Effector CD8-positive, alpha-beta T cell (primary cell): ENCODE data around the gene CCDC74B.
A peak's percentile ranks its signal among the peaks of the same experiment; 100 is the strongest.
"Not testable (repeated sequence)": the region's sequence is repeated elsewhere in the genome, so short reads cannot be mapped to it uniquely, and the experiment has no call there.

Experiments used
- DNase-seq: peaks from one replicate; lab custom pipeline; 2025; lab: John Stamatoyannopoulos, UW
- total RNA-seq, 4 experiments: gene quantifications; one replicate each; lab custom pipeline; 2026; lab: John Stamatoyannopoulos, UW

The CCDC74B gene
- 0.44 to 6.2 (median 2.0) reads per million in 4 experiments for total RNA-seq

DNA sequence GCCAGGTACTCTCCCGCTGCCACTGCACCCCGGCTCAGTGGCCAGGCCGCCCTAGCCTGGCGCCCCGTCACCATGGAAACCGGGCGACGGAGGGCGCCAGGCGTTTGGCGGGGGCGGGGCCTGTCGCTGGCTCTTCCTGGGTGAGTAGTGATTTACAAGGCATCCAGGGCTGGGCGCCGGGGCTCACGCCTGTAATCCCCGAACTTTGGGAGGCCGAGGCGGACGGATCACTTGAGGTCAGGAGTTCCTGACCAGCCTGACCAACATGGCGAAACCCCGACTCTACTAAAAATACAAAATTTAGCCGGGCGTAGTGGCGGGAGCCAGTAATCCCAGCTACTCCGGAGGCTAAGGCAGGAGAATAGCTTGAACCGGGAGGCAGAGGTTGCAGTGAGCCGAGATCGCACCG lies at the start of gene CCDC74B:
Gene CCDC74B, minus strand, starts transcription at position 107 of the 409 bp plus-strand sequence. CDS start 116 bp downstream, outside the sequence.
- peak; percentile 31 for DNase-seq

DNA sequence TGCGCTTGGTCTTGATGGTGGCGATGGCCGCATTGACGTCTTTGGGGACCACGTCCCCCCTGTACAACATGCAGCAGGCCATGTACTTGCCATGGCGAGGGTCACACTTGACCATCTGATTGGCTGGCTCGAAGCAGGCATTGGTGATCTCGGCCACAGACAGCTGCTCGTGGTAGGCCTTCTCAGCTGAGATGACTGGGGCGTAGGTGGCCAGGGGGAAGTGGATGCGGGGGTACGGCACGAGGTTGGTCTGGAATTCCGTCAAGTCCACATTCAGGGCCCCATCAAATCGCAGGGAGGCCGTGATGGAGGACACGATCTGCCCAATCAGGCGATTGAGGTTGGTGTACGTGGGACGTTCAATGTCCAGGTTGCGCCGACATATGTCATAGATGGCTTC lies 48.9 kb upstream of the CCDC74B start:
- DNase-seq: not testable (repeated sequence)

DNA sequence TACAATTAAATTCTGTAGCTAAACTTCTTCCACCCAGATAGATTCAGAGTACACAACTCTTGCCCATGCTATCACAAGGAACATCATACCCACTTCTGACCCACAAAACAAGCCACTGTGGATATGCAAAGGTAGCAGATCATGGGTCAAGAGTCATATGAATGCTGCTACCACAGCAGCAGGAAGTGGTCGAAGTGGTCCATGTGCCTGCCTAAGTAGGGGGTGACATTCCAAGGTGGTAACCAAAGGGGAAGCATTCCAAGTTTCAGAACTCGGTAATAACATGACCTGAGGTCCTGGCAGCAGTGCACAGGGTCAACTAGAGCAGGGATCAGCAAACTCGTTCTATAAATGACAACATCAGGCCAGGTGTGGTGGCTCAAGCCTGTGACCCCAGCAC lies 47.5 kb upstream of the CCDC74B start:
- not testable (repeated sequence) for DNase-seq

DNA sequence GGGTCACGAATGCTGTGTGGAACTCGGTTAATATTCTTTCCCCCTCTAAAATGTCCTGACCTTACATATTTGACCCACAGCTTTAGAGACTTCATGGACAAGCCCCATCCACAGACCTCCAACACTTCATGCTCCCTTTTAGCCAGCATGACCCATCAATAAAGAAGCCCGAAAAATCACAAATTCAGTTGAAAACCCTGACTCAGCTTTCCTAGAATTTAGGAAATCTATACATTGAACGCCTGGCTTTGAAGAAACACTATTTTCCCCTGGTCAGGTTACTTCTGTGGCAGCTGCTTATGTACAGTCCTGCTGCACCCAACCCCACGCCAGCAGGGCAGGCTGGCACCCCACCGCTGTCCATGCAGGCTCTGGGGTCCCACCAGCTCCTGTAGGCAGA lies 46.4 kb upstream of the CCDC74B start:
- DNase-seq: not testable (repeated sequence)

DNA sequence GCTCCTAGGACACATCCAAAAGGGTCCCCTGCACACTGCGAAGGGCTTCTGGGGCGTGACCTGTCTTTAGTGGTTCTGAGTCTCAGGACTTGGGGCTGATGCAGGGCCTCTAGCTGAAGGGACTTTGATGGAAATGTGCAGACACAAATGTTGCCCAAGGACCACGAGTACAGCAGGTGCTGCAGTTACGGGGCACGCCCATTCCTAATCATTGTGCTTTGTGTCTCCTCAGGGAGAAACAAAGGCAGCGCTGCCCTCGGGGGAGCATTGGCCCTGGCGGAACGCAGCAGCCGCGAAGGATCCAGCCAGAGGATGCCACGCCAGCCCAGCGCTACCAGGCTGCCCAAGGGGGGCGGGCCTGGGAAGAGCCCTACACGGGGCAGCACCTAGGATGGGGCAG lies 45.3 kb upstream of the CCDC74B start:
- DNase-seq: no peak

DNA sequence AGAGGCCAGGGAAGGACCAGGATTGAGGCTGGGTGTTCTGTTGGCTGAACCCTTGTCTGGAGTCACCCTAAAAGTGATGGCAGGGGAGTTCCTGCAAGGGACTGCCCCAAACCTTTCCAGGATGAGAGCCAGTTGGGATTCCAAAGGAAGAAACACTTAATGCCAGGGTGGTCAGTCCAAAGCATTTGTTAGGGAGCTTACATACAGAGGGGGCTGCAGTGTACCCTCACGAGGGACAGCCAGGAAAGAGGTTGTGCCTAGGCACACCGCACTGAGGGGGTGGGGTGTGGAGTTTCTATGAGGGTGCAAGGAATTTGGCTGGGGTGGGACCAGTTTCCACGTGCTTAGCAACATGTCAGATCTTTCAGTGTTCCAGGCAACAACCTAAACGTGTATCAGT lies 44.0 kb upstream of the CCDC74B start:
- not testable (repeated sequence) for DNase-seq

DNA sequence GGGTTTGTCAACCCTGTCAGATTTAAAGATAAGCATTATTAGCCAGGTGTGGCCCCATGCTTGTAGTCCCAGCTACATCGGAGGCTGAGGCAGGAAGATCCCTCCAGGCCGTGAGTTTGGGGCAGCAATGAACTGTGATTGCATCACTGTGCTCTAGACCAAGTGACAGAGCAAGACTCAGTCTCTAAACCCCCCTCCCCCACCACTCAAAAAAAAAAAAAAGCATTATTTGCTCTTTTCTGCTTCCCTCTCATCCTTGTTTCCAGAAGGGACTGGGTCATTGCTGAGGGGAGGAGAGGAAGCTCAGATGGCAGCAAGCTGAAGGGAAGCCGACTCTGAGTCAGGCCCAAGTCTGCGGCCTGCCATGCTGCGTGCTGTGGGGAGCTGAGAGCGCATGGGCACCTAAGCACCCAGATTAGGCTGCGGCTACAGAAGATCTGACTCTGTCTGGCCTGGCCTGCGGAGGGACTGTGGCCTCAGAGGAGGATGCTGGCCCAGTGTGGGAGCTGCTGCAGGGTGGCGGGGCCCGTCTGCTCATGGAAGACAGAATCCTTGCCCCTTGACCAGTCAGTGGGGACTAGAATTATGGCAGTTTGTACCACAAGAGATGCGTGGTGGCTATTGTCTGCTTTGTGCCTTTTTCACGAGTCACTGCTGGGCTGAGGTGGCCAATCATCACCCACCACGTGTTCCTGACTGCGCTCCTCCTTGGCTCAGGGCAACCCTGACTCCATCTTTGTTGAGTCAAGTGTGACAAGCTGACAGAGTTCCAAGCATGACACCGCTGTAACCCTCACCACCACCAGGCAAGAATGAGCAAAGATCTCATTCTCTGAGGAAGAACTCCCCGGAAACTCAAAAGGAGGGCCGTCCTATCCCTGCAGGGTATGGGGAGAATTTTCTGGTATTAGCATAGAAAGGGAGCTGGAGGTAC lies 43.2 kb upstream of the CCDC74B start:
- not testable (repeated sequence) for DNase-seq

DNA sequence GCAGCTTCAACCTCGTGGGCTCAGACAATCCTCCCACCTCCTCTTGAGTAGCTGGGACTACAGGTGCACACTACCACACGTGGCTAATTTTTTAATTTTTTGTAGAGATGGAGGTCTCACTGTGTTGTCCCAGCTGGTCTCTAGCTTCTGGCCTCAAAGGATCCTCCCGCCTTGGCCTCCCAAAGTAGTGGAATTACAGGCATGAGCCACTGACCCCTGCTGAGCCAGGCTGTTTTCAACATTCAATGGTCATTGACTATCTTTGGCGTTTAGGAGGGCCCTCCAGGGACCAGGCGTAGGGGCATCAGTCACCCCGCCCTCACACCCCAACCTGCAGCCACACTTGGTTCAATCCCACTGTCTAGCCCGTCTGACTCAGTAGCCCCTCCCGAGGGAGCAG lies 42.4 kb upstream of the CCDC74B start:
- DNase-seq: no peak

DNA sequence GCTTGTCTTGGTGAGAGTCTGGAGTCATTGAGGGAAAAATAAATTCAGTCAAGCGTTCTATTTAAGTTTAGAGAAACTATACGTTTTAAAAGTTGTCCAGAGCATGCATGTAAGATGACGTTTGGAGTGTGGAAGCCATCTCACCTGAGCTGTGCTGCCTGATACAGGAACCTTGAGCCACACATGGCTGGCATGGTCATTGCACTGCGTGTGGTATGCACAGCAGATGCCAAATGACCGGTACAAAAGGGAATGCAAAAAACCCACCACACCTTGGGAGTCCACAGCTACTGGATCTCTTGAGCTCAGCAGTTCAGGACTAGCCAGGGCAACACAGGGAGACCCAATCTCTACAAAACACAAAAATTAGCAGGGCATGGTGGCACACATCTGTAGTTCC lies 41.5 kb upstream of the CCDC74B start:
- no peak for DNase-seq

DNA sequence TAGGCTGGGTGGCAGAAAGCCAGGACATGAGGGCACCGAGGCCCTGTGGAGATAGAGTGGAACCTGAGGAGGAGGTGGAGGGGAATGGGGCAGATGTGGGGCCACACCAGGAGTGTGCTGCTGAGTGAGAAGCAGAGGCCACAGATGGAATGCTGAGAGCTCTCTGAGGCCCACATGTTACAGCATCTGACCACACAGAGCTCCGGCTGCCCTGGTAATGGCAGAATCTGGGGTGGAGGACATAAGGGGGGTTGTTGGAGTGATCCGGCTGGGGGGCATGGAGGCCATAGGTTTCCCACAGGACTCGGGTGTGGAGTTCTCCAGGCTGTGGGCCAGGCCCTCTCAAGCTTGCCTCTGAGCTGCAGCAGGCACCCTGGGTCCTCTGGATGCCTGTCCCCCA lies 41.0 kb upstream of the CCDC74B start:
- no peak for DNase-seq

DNA sequence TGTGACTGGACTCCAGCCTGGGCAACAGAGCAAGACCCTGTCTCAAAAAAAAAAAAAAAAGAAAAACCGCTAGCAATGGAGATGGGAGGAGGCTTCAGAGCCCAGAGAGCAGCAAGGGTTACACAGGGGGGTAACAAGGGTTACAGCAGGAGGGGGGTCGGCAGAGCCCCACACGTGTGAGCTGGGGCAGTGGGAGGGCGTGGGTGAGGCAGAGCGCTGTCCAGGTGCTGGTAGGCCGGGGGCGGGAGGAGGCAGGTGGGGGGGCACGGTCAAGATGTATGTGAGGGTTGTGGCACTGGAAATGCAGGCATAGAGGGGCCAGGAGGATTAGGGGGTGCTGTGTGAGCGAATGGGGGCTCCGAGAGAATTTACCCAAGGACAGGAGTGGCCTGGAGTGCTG lies 40.5 kb upstream of the CCDC74B start:
- DNase-seq: no peak

DNA sequence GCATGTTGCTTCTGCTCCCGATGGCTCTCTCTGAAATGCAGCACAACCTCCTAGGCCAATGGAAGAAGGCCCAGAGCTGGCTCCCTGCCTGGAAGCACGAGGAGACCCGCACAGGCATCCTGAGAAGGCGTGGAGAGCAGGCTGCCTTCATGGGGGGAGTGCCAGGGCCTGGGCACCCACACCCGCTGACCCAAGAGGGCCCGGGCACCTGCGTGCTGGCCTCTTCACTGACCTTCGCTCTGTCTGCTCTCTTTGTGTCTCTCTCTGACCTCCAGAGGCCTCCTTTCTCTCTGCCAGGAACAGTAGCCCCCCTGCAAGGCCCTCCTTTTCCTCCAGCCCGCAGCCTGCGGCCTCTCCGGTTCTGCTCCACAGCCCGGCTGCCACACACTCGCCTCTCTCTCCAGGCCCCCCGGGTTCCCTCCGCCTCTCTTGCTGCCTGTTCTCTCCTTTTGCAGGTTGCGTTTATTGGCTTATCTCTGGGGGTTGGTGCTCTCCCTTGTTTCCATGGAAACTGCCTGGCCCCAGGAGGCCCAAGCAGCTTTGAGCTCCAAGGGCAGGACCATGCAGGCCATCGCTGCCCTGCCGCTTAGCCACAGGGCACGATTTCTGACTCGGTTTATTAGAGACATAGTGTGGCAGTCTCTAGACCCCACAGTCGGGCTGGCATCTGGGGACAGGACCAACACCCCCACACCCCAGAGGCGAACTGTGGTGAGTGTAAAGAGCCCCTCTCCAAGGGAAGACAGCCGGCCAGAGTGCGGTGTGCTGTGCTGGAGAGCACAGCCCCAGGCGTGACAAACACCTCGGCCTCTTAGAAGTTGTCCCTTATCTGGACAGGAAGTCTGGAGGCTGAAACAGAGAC lies 38.8 kb upstream of the CCDC74B start:
- DNase-seq: no peak

DNA sequence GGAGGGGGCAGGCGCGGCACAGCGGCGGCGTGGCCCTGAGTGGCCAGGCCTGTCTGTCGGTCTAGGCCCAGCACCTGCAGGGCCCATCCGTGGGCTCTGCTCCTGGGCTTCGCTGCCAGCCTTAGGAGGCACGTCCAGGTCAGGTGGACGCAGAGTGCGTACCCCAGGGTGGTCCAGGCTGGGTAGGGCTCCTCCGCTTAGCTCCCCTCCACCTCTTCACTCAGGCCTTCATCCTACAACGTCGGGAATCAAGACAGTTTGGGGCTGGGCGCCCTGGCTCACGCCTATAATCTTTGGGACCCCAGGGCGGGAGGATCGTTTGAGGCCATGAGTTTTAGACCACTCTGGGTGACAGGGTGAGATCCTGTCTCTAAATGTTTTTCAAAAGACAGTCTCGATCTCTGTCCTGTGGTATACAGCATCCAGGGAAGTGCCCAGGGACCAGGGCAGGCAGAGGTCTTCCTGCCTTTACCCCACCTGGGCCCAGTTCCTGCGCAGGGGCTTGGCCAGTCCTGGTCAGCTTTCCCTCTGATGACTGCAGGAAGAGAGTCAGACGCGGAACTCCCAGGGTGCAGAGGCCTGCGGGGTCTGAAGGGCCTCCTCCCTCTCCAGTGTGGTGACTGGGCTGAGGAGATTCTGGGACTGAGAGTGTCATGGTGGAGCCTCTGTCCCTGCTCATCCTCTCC lies 38.1 kb upstream of the CCDC74B start:
- DNase-seq: not testable (repeated sequence)

DNA sequence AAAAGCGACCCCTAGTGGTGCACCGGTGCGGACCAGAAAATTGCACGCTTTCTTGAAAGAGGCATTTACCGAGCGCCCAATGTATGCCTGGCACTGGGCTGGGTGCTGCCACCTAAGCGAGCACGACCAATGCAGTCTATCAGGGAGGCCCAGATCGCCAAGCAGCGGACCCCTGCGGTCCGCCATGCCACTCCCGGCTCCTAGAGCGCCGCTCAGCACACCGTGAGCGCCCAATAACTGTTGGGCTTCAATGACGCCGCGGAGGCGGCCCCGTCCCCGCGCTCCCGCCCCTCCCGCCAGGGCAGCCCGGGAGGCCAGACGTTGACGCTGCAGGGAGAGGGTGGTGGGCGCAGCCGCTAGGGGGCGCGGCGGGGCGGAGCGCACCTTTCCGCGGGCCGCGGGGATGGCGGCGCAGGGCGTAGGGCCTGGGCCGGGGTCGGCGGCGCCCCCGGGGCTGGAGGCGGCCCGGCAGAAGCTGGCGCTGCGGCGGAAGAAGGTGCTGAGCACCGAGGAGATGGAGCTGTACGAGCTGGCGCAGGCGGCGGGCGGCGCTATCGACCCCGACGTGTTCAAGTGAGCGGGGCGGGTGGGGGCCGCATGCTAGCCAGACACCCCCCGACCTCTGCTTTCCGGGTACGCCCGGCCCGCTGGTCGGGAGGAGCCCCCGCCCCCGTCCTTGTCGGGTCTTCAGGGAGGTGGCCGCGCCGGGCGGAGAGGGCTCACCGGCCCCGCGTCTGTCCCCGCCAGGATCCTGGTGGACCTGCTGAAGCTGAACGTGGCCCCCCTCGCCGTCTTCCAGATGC lies 37.2 kb upstream of the CCDC74B start, which contains the start of gene MZT2B:
Gene MZT2B, plus strand, starts transcription at position 383 of the 803 bp plus-strand sequence. Its CDS starts 21 bp downstream, at position 404.
- peak; percentile 76 for DNase-seq

DNA sequence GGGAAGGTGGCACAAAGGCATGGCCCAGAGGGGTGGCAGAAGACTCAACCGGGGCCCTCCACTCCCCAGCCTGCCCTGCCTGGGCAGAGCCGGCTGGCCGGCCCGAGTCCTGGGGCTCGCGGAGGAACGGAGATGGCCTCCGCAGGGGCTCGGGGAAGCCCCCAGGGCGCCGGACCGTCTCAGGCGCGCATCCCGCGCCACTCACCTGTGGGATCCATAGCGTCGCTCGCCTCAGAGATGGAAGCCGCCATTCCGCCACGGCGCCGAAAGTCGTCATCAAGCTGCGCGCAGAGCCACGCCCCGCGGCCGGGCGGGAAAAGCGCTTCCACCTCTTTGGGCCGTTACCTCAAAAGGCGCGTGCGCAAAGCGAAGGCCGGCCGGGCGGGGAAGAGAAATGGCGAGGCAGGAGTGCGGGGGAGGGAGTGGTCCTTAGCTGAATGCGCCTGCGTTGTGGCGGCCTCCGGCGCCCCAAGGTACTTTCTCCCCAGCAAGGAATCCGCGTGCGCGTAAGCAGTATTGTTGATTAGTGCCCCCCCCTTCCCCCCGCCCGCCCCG lies 36.5 kb upstream of the CCDC74B start, which contains the start of gene SMPD4:
Gene SMPD4, minus strand, starts transcription at position 278 of the 555 bp plus-strand sequence. CDS start 5,010 bp downstream, outside the sequence.
- peak; percentile 98 for DNase-seq

DNA sequence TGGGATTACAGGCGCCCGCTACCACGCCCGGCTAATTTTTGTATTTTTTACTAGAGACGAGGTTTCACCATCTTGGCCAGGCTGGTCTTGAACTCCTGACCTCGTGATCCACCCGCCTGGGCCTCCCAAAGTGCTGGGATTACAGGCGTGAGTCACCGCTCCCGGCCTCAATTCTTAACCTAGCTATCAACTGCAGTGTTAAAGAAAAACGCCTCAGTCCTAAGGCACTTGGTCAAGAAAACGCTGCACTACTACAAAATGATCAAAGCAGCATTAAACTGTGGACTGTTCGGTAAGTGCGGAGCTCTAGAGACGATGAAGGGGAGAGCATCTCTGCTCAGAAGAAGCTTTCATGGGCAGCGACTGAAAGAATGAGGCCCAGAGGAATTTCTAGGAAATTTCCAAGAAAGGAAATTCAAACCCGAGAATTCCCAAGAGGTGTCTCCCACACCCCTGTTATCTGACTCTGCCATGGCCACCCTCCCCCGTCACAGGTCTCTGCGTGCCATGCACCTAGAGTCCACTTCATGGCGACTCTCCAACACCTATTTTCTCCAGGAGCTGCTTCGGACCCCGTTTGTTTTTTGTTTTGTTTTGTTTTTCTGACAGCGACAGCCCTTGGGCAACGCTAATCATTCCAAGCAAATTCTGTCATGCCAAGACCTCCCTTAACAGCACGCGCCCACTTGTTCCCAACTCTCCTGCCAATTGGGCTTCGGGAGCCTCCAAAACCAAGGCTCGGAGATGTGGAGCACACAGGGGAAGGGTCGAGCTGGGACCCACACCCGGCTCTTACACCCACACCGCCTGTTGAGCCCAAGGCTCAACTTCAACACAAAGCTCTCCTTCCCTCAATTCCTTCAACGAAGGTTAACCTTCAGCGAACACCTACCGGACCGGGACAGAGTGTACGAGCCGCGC lies 35.8 kb upstream of the CCDC74B start:
- not testable (repeated sequence) for DNase-seq

DNA sequence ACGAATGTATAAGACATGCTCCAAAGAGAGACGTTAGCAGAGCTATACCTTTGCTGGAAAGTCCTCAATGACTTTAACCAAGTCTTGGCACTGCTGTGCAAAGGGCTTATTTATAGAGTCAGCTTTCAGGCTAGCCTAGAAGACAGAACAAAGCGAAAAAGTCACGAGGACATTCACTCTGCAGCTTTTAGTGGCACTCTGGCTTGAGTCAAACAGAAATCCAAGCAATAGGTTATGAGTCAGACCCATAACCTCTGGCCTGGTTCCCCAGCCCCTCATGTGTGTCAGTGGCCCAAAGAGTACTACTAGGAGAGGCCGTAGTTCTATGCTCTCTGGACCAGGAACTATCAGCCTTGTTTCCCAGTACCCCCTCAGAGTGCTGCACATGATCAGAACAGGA lies 30.0 kb upstream of the CCDC74B start:
- not testable (repeated sequence) for DNase-seq

DNA sequence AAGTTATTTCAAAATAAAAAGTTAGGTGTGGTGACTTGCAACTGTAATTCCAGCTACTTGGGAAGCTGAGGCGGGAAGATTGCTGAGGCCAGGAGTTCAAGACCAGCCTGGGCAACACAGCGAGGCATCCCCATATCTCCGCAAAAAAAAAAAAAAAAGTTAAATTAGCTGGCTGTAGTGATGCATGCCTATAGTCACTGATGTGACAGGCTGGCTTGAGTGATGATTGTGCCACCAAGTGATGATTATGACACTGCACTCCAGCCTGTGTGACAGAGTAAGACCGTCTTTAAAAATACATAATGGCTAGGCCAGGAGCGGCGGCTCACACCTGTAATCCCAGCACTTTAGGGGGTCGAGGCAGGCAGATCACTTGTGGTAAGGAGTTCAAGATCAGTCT lies 25.0 kb upstream of the CCDC74B start:
- DNase-seq: no peak

DNA sequence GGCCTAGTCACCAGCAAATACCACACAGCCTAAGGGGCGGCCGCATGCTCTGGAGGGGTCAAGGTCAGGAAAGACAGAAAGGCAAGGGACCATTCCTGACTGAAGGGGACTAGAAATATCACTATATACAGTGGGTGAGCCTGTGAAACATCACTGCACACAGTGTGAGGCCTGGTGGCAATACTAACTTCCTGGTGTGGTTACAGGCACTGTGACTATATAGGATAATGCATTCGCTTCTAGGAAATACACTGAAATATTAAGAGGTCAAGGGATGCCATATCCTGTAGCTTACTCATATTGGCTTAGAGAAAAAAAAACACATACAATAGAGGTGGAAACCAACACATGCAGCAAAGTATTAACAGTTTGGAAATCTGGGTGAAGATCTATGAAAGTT lies 24.3 kb upstream of the CCDC74B start:
- DNase-seq: not testable (repeated sequence)
